GM21825 (cell line): ENCODE results near the gene SPRY2.

Source experiments
- ATAC-seq: cut with Tn5 transposase; IDR thresholded peaks from one replicate; pipeline ENCODE4 v1.9.1; 2021; ENCODE audit warnings: mild to moderate bottlenecking, moderate library complexity; ENCODE audit not compliant: unreplicated experiment

SPRY2 gene, protein sequence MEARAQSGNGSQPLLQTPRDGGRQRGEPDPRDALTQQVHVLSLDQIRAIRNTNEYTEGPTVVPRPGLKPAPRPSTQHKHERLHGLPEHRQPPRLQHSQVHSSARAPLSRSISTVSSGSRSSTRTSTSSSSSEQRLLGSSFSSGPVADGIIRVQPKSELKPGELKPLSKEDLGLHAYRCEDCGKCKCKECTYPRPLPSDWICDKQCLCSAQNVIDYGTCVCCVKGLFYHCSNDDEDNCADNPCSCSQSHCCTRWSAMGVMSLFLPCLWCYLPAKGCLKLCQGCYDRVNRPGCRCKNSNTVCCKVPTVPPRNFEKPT

GRCh38 chr13:80341101-80341755, at the start of gene SPRY2:
Gene SPRY2 (minus strand): TSS chr13:80341126. CDS start chr13:80337705, 3,421 bp downstream.
- ATAC-seq = peak; percentile 67

- ATAC-seq = no peak
These were observed 49.4 kb upstream of the SPRY2 start for GRCh38 chr13:80390338-80390737.

DNA sequence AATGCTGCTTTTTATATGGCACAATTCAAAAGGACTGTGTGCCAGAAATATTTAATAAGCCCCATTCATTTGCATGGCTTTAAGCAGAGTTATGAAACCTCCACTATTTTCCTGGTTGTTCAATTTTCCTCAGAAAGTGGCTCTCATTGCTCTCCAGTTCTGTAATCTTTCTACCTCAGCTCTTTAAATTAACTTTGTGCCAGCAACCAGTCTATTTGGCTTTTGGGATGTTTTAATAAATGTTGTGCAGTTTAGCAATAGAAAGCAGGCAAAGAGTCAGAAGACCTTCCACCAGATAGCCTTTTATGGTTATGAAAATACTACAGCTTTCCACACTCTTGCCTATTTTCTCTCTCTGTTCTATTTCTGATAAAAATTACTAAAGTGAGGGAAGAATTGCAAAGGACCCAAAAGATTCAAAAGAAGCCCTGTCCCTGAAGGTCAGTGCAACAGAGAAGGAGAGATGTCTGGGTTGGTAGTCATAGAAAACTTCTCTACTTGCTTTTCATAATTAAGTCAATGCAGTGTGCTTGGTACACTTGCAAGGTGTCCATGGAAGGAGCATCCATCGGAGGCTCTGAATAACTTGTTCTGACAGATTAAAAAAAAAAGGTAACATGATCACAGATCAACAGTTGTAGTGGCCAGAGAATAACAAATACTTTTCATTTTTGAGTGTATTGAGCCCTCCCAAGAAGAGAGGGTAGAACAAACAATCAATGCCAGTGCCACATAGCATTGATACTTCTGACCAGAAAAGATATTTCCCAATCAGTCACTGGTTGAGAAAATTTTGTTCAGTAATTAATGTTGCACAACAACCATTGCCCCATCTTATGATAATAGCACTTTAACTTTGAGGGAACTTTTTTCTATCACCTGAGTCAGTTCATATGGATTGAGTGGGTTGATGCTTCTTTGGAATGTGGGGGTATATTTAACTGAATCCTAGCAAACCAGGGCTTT, 48.4 kb upstream of the SPRY2 start:
- ATAC-seq = no peak

DNA sequence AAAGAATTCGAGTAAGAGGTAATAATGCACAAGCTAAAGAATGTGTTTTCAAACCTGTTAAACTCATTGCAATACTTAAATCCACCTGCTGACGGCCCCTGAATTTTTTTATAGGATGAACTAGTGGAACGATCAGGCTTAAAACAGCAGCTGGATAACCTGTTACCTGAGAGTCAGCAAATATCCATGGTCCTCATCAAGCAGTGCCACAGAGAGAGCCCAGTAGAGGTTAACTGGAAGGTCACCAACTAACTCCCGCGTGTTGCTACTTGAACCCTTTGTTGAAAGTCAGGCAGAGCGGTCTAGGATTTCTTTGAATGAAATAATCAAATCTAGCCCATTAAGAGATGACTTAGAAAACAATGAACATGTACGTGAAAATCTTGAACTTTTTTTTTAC, 47.6 kb upstream of the SPRY2 start:
- no peak for ATAC-seq

GRCh38 chr13:80386592-80386991, 45.7 kb upstream of the SPRY2 start:
- no peak for ATAC-seq

- no peak for ATAC-seq
These were observed 45.1 kb upstream of the SPRY2 start for GRCh38 chr13:80386002-80386401.

- ATAC-seq = no peak
These were observed 41.6 kb upstream of the SPRY2 start for GRCh38 chr13:80382576-80382975.

- ATAC-seq = no peak
These were observed 38.3 kb upstream of the SPRY2 start for GRCh38 chr13:80379245-80379644.

DNA sequence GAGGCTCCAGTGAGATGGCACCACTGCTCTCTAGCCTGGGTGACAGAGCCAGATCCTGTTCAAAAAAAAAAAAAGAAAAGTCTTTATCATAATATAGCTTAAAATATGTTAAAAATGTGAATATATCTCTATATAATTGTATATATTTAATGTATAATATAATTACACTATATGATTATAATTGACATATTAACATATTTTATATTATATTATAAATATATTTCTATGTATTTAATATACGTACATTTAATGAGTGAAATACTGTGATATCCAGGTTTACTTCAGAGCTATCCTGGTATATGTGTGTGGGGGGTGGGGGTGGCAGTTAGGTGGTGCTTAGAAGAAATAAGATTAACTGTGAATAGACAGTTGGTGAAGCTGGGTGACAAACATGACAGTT, 35.6 kb upstream of the SPRY2 start:
- ATAC-seq = no peak

DNA sequence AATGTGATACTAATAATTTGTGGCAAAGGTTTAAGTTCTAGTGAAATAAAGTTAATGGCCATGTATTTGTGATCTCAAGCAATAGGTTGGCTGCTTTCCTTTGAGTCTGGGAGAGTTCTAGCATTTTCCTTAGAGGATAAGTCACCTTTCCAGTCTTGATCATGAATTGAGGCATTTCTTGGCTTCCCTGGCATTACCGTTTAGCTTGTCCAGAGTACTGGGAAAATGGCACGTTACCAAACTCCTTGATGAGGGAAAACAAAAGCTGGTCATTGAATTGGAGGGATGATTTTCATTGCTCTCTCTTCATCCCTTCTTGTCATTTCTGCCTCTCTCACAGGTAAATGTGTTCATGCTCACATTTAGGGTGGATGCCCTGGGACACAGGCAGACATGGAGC, 34.0 kb upstream of the SPRY2 start:
- ATAC-seq = no peak

DNA sequence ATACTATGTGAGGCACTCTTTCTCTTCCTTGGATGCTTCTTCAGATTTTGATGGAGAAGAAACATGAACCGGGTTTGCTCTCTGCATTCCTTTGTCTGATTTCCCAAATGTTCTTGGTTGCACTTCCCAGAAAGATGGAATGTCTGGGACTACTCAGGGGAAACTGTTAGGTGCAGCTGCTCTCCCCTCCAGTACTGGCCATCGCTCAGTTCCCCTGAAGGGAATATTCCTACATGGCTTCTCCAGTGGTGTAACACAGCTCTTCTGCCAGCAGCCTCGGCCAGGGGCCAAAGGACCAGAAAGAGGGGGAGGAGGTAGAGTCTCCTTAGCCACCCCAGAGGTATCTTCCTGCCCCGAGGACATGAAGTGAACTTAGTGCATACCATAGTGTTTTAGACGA, 33.5 kb upstream of the SPRY2 start:
- no peak for ATAC-seq

- ATAC-seq = no peak
These were observed 31.0 kb upstream of the SPRY2 start for GRCh38 chr13:80371840-80372509.

DNA sequence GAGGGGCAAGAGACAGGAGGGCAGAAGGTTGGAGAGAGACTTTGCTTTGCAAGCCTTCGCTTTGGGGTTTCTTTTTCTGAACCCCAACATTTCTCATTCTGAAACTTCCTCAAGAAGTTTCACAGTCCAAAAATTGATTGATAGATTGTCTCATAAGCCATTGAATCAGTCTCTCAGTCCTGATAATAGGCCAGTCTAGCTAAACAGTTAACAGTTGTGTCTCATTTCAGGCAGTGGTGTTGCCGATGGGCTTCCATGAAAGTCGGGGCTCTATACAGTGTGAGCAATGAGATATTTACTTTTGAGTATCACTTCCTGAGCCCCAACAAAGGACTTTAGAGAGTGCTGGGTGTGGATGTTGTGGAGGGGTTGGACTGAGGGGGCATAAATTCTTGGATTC, 26.5 kb upstream of the SPRY2 start:
- ATAC-seq = no peak

DNA sequence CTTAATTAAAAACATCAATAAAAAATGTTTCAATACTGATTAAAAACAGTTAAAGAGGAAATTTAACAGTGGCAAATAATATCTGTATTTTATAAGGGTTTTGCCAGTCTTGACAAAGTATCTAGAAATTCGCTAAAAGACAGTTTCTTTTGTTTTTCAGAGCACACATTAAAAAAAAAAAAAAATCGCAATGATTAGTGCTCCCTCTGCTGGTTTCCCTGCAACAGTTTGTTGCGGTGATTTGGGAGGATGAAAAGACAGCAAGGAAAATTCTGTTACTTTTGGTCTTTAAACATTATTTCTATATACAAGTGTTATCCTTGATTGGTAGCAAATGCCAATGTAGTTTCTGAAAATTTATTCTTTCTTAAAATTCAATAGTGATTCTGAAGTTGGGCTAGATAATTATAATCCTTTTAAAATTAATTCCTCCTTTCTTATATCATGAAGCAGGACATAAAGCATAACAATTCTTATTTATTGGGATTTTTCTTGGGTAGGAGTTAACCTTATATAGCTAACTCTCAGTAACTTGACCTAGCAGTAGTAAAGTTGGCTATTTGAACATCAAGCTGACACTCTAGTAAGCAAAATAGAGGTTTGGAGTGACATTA, 23.1 kb upstream of the SPRY2 start:
- ATAC-seq = no peak

DNA sequence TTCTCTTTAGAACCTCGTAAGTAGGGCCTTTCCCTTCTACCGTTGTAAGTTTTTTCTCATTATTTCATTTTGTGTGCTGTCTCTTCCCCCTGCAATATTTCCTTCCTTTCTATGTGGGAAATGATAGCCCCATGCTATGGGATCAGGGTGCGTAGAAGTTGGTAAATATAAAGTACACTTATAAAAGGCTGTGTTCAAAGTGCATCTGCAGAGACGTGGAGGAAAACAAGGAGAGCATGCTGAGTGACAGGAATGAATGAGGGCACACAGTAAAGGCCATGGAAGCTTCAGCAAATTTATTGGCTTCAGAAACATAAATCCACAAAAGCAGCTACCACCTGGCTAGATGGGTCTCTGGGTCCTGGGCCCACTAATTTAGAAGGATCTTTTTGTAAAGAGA, 21.6 kb upstream of the SPRY2 start:
- ATAC-seq = no peak

DNA sequence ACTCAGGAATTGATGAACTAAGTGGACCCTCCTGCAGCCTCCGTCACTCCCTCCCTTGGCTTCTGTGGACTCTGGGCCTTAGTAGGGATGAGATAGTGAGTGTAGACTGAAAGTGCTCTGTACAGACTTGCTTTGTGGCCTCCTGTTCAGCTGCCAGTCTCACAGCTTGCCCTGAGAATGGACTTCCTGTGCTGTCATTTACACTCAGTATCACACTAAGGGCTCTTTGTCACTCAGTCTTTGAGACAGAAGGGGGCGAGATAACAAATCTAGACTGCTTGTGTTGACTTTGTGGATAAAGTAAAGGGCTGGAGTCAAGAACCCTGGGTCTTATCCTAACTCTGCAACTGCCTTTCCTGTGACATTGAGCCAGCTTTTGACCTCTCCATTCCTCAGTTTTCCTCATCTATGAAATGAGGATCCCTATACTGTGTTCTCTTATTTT, 21.0 kb upstream of the SPRY2 start:
- peak; percentile 79 for ATAC-seq

DNA sequence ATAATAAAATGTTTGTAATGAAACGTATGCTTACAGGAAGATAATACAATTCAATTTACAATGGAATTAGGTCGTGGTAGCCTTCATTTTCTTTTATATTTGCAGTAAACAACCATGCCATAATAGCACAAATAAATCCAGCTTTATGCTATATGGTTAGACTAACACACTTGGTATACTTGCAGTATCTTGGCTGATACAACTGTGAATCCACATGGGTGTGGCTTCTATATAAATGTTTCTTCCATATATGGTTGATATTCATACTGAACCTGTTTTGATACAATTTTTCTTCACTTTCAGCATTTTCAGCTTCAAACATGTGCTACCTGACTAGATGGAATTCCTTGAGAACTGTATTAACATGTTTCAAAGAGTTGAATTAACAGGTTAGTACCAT, 20.4 kb upstream of the SPRY2 start:
- no peak for ATAC-seq

DNA sequence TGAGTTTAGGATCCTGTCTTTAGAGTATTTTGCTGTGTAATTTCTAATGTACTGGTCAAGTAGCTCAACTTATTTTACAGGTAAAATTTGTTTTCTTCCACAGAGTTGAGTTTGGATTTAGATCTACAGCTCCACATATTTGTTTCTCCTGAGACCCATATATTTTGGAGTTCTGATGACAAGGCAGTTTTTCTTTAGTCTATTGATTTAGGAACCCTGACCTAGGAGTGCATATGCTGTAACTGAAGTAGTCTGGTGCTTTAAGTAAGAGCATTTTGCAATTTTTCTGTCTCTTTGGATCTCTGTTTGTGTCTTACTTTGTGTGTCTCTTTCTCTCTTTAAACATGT, 19.5 kb upstream of the SPRY2 start:
- no peak for ATAC-seq

DNA sequence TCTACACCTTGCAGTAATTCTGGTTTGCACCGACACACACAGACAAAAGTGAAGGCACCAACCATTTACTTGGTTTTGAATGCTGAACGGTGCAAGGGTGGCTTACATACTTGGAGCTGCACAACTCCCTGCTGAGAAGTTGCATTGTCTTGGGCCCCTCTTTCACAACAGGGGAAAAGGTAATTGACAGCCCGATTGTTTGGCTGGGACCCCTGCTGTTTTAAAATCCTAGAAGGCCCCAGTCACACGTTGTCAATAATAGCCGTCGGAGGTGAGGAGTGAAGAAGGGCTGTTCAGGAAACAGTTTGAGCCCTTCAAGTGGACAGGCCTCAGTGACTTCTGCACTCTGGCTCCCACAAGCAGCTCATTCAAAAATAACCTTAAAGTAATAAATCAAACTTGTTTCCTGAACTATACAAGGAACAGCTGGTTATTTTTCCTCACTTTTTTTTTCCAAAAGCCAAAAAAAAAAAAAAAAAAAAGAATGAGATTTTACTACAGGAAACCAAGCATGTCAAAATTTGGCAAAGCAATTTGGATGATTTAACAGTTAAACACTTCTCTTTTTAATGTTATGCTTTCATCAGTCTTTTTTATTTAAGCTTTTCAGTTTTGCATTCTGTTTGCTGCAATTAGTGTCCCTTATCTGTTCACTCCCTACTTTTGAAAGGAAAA, 19.0 kb upstream of the SPRY2 start:
- no peak for ATAC-seq

DNA sequence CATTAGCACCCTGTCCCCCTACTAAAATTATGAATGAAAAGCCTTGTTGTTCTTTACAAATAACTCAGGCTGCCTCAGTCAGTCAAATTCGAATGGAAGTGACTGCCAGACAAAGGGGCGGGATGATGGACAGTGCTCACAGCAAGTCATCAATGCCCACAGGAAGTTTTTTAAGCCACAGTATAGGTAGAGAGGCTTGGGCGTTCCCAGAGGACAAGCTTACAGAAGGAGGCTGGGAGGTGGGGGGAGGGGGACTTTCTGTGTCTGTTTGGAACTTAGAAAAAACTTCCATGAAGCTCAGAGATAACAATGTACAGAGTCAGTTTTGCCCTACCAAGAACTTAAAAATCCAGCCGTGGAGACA, 18.5 kb upstream of the SPRY2 start:
- no peak for ATAC-seq
